ENCODE measurements around the gene NUMB.
A peak's percentile ranks its signal among the peaks of the same experiment; 100 is the strongest.

The NUMB gene
- total RNA-seq = 37.0 reads per million, percentile 61 among the genes with 10 or more reads in this experiment

GRCh38 chr14:73458183-73458976 lies at the start of gene NUMB:
TSS of gene NUMB (minus strand) at chr14:73458546. CDS start at chr14:73355751, 102,795 bp downstream.
- DNase-seq = peak; percentile 93

- no peak for DNase-seq
Observed at GRCh38 chr14:73503648-73504047, 45.3 kb upstream of the NUMB start.

GRCh38 chr14:73502017-73502619 lies 43.8 kb upstream of the NUMB start:
- no peak for DNase-seq

- DNase-seq = no peak
Observed at GRCh38 chr14:73500360-73500759, 42.0 kb upstream of the NUMB start.

- DNase-seq = no peak
Observed at GRCh38 chr14:73494593-73494992, 36.2 kb upstream of the NUMB start.

- no peak for DNase-seq
Observed at GRCh38 chr14:73492670-73493069, 34.3 kb upstream of the NUMB start.

- no peak for DNase-seq
Observed at GRCh38 chr14:73492043-73492552, 33.8 kb upstream of the NUMB start.

GRCh38 chr14:73491256-73492042 lies 33.1 kb upstream of the NUMB start:
- peak; percentile 69 for DNase-seq

GRCh38 chr14:73489481-73490175 lies 31.3 kb upstream of the NUMB start:
- DNase-seq = no peak

GRCh38 chr14:73478684-73479083 lies 20.3 kb upstream of the NUMB start:
- no peak for DNase-seq

- DNase-seq = no peak
Observed at GRCh38 chr14:73477618-73478266, 19.4 kb upstream of the NUMB start.

GRCh38 chr14:73476451-73476931 lies 18.1 kb upstream of the NUMB start:
- no peak for DNase-seq

GRCh38 chr14:73474952-73475351 lies 16.6 kb upstream of the NUMB start:
- no peak for DNase-seq

- no peak for DNase-seq
Observed at GRCh38 chr14:73472185-73473114, 14.1 kb upstream of the NUMB start.

GRCh38 chr14:73471582-73472184 lies 13.3 kb upstream of the NUMB start:
- DNase-seq = no peak

GRCh38 chr14:73468828-73469375 lies 10.6 kb upstream of the NUMB start:
- DNase-seq = no peak

GRCh38 chr14:73467800-73468199 lies 9.5 kb upstream of the NUMB start:
- DNase-seq = no peak

GRCh38 chr14:73467377-73467776 lies 9.0 kb upstream of the NUMB start:
- DNase-seq = no peak

GRCh38 chr14:73466861-73467260 lies 8.5 kb upstream of the NUMB start:
- no peak for DNase-seq
